Measurements from ENCODE around the gene VIPAS39.

VIPAS39 gene

GRCh38 chr14:77488558-77488957 lies 31.2 kb upstream of the VIPAS39 start:
- no peak overlapping the region for H3K9ac ChIP-seq (ENCODE audit: low read length)
- H3K27me3 ChIP-seq (ENCODE audit: control insufficient read depth in 1 of 2, insufficient read depth in 2 of 2, low read length in 2 of 2), result no peaks in the 10 kb centered on the region
- no peak overlapping the region for H3K27ac ChIP-seq (ENCODE audit: low read depth, low read length)
- no peaks in the 10 kb centered on the region for H3K36me3 ChIP-seq (ENCODE audit: insufficient read depth, low read length)
- H3K9me3 ChIP-seq (ENCODE audit: low read length), result no peaks in the 10 kb centered on the region
- H3K4me1 ChIP-seq (ENCODE audit: insufficient read depth, low read length), result no peaks in the 10 kb centered on the region
- no peak overlapping the region for H3K4me3 ChIP-seq (ENCODE audit: low read depth in 1 of 2, low read length in 2 of 2)

GRCh38 chr14:77485901-77486678 lies 28.7 kb upstream of the VIPAS39 start:
- H3K9me3 ChIP-seq (ENCODE audit: low read length), result no peaks in the 10 kb centered on the region
- H3K4me1 ChIP-seq (ENCODE audit: insufficient read depth, low read length), result no peaks in the 10 kb centered on the region
- H3K36me3 ChIP-seq (ENCODE audit: insufficient read depth, low read length), result no peaks in the 10 kb centered on the region
- no peak overlapping the region for H3K4me3 ChIP-seq (ENCODE audit: low read depth in 1 of 2, low read length in 2 of 2)
- no peak overlapping the region for H3K9ac ChIP-seq (ENCODE audit: low read length)
- no peak overlapping the region for H3K27ac ChIP-seq (ENCODE audit: low read depth, low read length)
- no peaks in the 10 kb centered on the region for H3K27me3 ChIP-seq (ENCODE audit: control insufficient read depth in 1 of 2, insufficient read depth in 2 of 2, low read length in 2 of 2)

GRCh38 chr14:77485256-77485655 lies 27.9 kb upstream of the VIPAS39 start:
- H3K9me3 ChIP-seq (ENCODE audit: low read length), result no peaks in the 10 kb centered on the region
- no peak overlapping the region for H3K4me3 ChIP-seq (ENCODE audit: low read depth in 1 of 2, low read length in 2 of 2)
- H3K27ac ChIP-seq (ENCODE audit: low read depth, low read length), result no peak overlapping the region
- no peaks in the 10 kb centered on the region for H3K27me3 ChIP-seq (ENCODE audit: control insufficient read depth in 1 of 2, insufficient read depth in 2 of 2, low read length in 2 of 2)
- H3K36me3 ChIP-seq (ENCODE audit: insufficient read depth, low read length), result no peaks in the 10 kb centered on the region
- no peaks in the 10 kb centered on the region for H3K4me1 ChIP-seq (ENCODE audit: insufficient read depth, low read length)
- no peak overlapping the region for H3K9ac ChIP-seq (ENCODE audit: low read length)

GRCh38 chr14:77482422-77482821 lies 25.0 kb upstream of the VIPAS39 start:
- H3K9ac ChIP-seq (ENCODE audit: low read length), result no peak overlapping the region
- no peaks in the 10 kb centered on the region for H3K9me3 ChIP-seq (ENCODE audit: low read length)
- no peaks in the 10 kb centered on the region for H3K4me1 ChIP-seq (ENCODE audit: insufficient read depth, low read length)
- H3K4me3 ChIP-seq (ENCODE audit: low read depth in 1 of 2, low read length in 2 of 2), result no peak overlapping the region
- no peaks in the 10 kb centered on the region for H3K27me3 ChIP-seq (ENCODE audit: control insufficient read depth in 1 of 2, insufficient read depth in 2 of 2, low read length in 2 of 2)
- H3K36me3 ChIP-seq (ENCODE audit: insufficient read depth, low read length), result no peaks in the 10 kb centered on the region
- no peak overlapping the region for H3K27ac ChIP-seq (ENCODE audit: low read depth, low read length)

- no peak overlapping the region for H3K4me3 ChIP-seq (ENCODE audit: low read depth in 1 of 2, low read length in 2 of 2)
- no peaks in the 10 kb centered on the region for H3K9me3 ChIP-seq (ENCODE audit: low read length)
- no peaks in the 10 kb centered on the region for H3K27me3 ChIP-seq (ENCODE audit: control insufficient read depth in 1 of 2, insufficient read depth in 2 of 2, low read length in 2 of 2)
- no peak overlapping the region for H3K9ac ChIP-seq (ENCODE audit: low read length)
- H3K36me3 ChIP-seq (ENCODE audit: insufficient read depth, low read length), result no peaks in the 10 kb centered on the region
- H3K4me1 ChIP-seq (ENCODE audit: insufficient read depth, low read length), result no peaks in the 10 kb centered on the region
- no peak overlapping the region for H3K27ac ChIP-seq (ENCODE audit: low read depth, low read length)
Observed at GRCh38 chr14:77478796-77479195, 21.4 kb upstream of the VIPAS39 start.

GRCh38 chr14:77478029-77478428 lies 20.6 kb upstream of the VIPAS39 start:
- no peak overlapping the region for H3K9ac ChIP-seq (ENCODE audit: low read length)
- H3K27me3 ChIP-seq (ENCODE audit: control insufficient read depth in 1 of 2, insufficient read depth in 2 of 2, low read length in 2 of 2), result no peaks in the 10 kb centered on the region
- H3K36me3 ChIP-seq (ENCODE audit: insufficient read depth, low read length), result no peaks in the 10 kb centered on the region
- no peaks in the 10 kb centered on the region for H3K9me3 ChIP-seq (ENCODE audit: low read length)
- H3K4me3 ChIP-seq (ENCODE audit: low read depth in 1 of 2, low read length in 2 of 2), result no peak overlapping the region
- H3K4me1 ChIP-seq (ENCODE audit: insufficient read depth, low read length), result no peaks in the 10 kb centered on the region
- H3K27ac ChIP-seq (ENCODE audit: low read depth, low read length), result no peak overlapping the region

GRCh38 chr14:77475432-77476115 lies 18.2 kb upstream of the VIPAS39 start:
- Histone ChIP-seq H3K4me3 (ENCODE audit: low read depth in 1 of 2, low read length in 2 of 2) (no peak overlapping the region), H3K36me3 (ENCODE audit: insufficient read depth, low read length) (no peaks in the 10 kb centered on the region), H3K27me3 (ENCODE audit: control insufficient read depth in 1 of 2, insufficient read depth in 2 of 2, low read length in 2 of 2) (no peaks in the 10 kb centered on the region), H3K27ac (ENCODE audit: low read depth, low read length) (no peak overlapping the region), H3K9me3 (ENCODE audit: low read length) (no peaks in the 10 kb centered on the region), H3K9ac (ENCODE audit: low read length) (no peak overlapping the region), H3K4me1 (ENCODE audit: insufficient read depth, low read length) (no peaks in the 10 kb centered on the region)

GRCh38 chr14:77474479-77475177 lies 17.2 kb upstream of the VIPAS39 start:
- no peak overlapping the region for H3K9ac ChIP-seq (ENCODE audit: low read length)
- no peaks in the 10 kb centered on the region for H3K4me1 ChIP-seq (ENCODE audit: insufficient read depth, low read length)
- peaks cover 1% of the 10 kb centered on the region for H3K36me3 ChIP-seq (ENCODE audit: insufficient read depth, low read length)
- no peaks in the 10 kb centered on the region for H3K27me3 ChIP-seq (ENCODE audit: control insufficient read depth in 1 of 2, insufficient read depth in 2 of 2, low read length in 2 of 2)
- H3K27ac ChIP-seq (ENCODE audit: low read depth, low read length), result no peak overlapping the region
- no peaks in the 10 kb centered on the region for H3K9me3 ChIP-seq (ENCODE audit: low read length)
- no peak overlapping the region for H3K4me3 ChIP-seq (ENCODE audit: low read depth in 1 of 2, low read length in 2 of 2)

GRCh38 chr14:77473921-77474320 lies 16.5 kb upstream of the VIPAS39 start:
- H3K27me3 ChIP-seq (ENCODE audit: control insufficient read depth in 1 of 2, insufficient read depth in 2 of 2, low read length in 2 of 2), result no peaks in the 10 kb centered on the region
- H3K9ac ChIP-seq (ENCODE audit: low read length), result no peak overlapping the region
- H3K27ac ChIP-seq (ENCODE audit: low read depth, low read length), result no peak overlapping the region
- H3K4me1 ChIP-seq (ENCODE audit: insufficient read depth, low read length), result no peaks in the 10 kb centered on the region
- peaks cover 7% of the 10 kb centered on the region for H3K36me3 ChIP-seq (ENCODE audit: insufficient read depth, low read length)
- no peak overlapping the region for H3K4me3 ChIP-seq (ENCODE audit: low read depth in 1 of 2, low read length in 2 of 2)
- H3K9me3 ChIP-seq (ENCODE audit: low read length), result no peaks in the 10 kb centered on the region

- no peaks in the 10 kb centered on the region for H3K9me3 ChIP-seq (ENCODE audit: low read length)
- H3K27ac ChIP-seq (ENCODE audit: low read depth, low read length), result no peak overlapping the region
- H3K4me3 ChIP-seq (ENCODE audit: low read depth in 1 of 2, low read length in 2 of 2), result no peak overlapping the region
- no peaks in the 10 kb centered on the region for H3K4me1 ChIP-seq (ENCODE audit: insufficient read depth, low read length)
- H3K27me3 ChIP-seq (ENCODE audit: control insufficient read depth in 1 of 2, insufficient read depth in 2 of 2, low read length in 2 of 2), result no peaks in the 10 kb centered on the region
- peaks cover 39% of the 10 kb centered on the region for H3K36me3 ChIP-seq (ENCODE audit: insufficient read depth, low read length)
- no peak overlapping the region for H3K9ac ChIP-seq (ENCODE audit: low read length)
Observed at GRCh38 chr14:77470224-77470870, 12.9 kb upstream of the VIPAS39 start.

- H3K9me3 ChIP-seq (ENCODE audit: low read length), result no peaks in the 10 kb centered on the region
- peaks cover 47% of the 10 kb centered on the region for H3K36me3 ChIP-seq (ENCODE audit: insufficient read depth, low read length)
- no peak overlapping the region for H3K9ac ChIP-seq (ENCODE audit: low read length)
- H3K27ac ChIP-seq (ENCODE audit: low read depth, low read length), result no peak overlapping the region
- no peaks in the 10 kb centered on the region for H3K27me3 ChIP-seq (ENCODE audit: control insufficient read depth in 1 of 2, insufficient read depth in 2 of 2, low read length in 2 of 2)
- H3K4me3 ChIP-seq (ENCODE audit: low read depth in 1 of 2, low read length in 2 of 2), result no peak overlapping the region
- H3K4me1 ChIP-seq (ENCODE audit: insufficient read depth, low read length), result no peaks in the 10 kb centered on the region
Observed at GRCh38 chr14:77469539-77469938, 12.1 kb upstream of the VIPAS39 start.

Measured in muscle layer of colon (tissue), 2 donors.